Measurements from ENCODE around the gene KIAA1958.

KIAA1958 gene

DNA sequence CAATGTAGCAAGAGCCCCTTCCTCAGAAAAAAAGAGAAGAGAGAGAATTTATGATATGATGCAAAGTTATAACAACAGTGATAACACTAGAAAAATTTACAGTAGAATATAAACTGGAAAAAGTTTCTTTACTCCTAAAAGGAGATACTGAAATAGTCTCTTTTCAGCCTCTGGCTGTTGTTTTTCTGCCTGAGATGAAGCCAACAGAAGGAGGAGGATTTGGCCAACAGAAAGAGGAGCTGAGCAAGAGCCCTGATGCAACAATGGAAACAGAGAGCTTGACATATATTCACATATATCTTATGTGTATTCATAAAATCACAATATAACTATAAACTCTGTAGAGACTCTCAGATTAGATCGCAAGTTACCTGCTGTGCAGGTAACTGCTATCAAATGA is 122.2 kb downstream of the KIAA1958 start:
- DNase-seq = no peak

DNA sequence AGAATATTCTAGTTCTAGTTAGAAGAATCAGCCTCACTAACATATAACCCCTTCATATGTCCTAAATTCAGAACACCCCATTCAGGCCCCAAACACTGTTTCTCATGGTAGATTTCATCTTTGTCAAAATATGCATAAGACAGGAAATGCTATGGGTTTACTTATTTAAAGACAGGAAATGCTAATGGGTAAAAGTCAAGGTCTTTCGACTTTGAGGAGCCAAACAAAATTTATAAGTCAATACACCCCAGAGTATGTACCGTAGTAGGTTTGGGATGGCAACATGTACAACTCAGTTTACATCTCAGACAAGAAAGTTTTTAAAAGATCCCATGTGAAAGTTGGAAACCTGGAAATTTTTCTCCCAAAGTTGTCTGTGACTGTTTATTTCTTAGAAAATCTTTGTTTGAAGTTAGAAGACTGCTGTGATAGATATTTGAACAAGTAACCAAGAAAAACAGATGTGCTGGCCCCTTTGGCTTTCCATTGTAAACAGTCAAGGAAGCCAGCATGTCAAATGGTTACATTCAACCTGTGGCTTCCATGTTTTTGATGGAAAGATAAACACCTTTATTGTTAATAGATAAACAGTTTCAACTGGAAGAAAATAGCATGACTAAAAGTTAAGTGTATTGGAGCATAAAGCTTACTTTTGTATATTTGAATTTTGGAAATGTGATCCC is 129.1 kb downstream of the KIAA1958 start:
- DNase-seq = no peak

GRCh38 chr9:112617371-112617770 is 130.7 kb downstream of the KIAA1958 start:
- no peak for DNase-seq

- no peak for DNase-seq
These were observed 131.9 kb downstream of the KIAA1958 start for GRCh38 chr9:112618385-112619009.

DNA sequence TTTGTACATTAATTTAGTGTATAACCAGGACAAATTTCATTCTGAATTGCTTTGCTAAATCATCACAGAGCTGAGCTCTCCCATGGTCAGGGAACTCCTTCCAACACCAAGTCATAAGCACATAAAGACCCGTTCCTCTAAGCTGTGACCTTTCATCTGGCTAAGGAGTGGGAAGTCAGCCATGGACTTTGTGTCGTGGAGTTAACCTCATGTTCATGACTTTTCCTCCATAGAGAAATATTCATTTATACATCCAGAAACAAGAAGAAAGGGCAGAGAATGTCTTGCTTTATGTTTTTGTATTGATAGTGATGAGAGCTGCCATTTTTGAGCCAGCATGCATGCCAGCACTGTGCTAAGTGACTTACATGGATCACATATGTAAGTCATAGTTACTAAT is 133.8 kb downstream of the KIAA1958 start:
- no peak for DNase-seq

DNA sequence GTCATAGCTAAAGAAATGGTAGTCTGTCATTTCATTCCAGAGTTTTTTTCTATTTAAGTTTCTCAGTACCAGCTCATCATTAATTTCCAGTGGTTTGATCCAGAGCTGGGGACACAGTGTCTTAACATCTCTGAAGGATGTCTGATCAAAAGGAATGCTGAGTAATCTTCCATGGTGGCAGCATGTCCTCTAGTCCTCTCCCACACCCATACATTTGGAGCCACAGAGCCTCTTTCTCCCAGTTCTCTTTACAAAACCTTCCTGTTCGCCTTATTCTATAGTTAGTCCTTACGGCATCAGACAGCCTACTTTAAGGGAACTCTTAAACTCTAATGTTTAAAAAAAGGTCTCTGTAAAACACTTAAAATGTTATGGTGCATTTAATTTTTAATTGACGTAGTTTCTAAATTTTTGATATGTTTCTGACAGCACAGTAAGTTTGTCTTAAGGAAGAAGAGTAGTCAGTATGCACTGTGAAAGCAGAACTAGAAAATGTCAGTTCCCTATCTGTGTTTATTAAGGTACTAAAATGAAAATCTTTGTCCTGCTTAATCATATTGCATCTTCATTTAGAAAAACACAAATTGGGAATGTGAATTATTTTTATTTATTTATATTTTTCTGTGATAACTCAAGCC is 134.5 kb downstream of the KIAA1958 start:
- no peak for DNase-seq

- DNase-seq = no peak
These were observed 136.6 kb downstream of the KIAA1958 start for GRCh38 chr9:112623198-112623597.

DNA sequence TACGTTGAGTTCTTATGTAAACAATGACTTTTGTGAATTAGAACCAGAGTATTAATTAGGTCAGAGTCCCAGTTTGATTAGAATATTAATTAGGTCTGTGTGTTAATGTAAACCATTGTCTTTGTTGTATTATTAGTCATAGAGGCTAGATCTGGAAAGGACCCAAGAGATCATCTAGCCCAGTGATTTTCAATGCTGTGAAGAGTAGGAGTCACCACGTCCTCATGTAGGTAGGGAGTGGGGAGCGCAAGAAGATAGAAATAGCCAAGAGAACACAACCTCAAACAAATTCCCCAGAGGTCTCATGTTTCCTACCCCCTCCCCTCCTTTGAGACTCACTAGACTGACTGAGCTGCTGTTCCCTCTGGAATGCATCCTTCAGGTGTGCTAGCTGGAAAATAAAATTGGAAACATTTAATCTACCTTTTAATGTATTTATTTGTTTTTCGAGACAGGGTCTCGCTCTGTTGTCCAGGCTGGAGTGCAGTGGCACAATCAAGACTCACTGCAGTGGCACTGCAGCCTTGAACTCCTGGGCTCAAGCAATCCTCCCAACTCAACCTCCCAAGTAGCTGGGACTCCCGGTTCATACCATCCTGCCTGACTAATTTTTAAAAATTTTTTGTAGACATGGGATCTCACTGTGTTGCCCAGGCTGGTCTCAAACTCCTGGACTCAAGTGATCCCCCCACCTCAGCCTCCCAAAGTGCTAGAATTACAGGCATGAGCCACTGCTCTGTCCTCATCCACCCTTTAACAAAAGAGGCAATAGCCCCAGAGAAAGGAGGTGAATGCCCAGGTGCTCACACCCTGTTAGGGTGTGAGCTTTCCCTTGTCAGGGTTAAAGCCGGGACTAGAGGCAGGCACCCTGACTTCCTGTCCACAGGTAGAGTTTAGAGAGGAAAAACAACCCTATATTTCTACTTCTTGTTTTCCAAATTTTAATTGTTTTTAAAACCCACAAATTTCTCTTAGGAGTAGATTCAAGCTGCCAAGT is 138.4 kb downstream of the KIAA1958 start:
- no peak for DNase-seq

DNA sequence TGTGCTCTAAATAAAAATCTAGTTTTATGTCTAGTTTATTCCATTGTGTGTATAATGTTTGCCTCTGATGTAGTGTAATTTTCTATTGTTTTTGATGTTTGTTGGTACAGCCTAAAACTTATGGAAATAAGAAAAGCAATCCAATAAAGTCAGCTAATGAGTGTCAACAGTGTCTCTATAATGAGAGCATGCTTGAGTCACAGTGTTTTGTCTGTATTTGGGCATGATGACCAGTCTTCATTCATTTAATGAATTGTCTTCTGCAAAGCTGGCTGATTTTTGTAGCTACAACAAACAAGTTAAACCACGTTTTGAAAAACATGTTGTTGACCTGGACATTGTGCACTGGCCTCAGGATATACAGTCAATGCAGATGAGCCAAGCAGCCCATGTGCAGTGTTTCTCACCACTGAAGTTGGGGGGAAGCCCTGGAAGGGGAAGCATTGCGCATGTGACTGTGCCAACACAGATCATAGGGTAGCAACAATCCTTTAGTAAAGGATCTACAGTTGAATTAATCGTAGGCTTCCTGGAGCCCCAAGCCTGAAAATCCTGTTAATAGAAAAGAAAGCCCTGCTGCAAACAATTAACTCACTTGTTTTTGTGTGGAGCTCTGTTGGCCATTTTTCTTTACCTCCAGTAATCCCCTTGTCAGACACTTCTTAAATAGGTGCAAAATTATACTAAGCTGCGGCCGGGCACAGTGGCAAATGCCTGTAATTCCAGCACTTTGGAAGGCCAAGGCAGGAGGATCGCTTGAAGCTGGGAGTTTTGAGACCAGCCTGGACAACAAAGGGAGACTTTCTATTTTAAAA is 143.3 kb downstream of the KIAA1958 start:
- DNase-seq = no peak

DNA sequence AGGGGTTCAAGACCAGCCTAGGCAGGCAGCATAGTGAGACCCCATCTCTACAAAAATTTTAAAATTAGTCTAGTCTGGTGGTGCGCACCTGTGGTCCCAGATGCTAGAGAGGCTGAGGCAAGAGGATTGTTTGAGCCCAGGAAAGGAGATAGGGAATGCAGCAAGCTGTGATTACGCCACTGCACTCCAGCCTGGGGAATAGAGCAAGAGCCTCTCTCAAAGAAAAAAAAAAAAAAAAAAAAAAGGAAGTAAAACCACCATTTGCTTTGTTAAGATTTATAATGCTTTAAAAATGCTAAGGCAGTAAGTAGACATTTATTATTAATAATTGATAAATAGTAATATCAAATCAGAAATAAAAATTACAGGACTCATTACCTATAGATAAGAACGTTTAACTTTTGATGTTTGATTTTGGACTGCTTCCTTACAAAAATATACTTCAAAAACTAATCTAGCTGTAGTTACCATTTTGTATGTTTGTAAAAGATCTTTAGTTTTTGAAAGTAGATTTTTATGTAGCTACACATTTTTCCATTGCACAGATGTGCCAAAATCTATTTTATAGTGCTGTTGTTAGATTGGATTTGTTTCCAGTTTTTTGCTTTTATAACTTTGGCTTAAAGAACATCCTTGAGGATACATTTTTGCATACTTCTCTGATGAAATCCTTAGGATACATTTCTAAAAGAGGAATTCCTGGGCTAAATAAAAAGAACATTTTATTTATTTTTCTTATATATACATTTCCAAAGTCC is 144.9 kb downstream of the KIAA1958 start:
- no peak for DNase-seq

DNA sequence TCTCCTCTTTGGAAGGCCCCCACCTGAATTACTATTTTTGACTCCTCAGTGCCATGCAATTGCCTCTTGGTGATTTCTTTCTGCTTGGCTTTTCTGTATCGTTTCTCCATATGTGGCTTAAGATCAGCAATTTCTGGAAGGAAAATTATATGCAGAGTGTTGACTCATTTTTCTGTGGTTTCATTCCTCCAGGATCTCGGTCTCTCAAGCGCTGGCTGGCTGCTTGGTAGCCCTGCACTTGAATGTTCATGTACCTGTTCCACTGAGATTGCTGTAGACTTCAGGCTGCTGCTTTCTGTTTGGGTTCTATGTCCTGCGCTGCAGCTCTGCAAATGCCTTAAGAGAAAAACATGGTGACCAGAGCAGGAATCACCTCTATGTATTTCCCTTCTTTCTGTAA is 153.7 kb downstream of the KIAA1958 start:
- DNase-seq = no peak

DNA sequence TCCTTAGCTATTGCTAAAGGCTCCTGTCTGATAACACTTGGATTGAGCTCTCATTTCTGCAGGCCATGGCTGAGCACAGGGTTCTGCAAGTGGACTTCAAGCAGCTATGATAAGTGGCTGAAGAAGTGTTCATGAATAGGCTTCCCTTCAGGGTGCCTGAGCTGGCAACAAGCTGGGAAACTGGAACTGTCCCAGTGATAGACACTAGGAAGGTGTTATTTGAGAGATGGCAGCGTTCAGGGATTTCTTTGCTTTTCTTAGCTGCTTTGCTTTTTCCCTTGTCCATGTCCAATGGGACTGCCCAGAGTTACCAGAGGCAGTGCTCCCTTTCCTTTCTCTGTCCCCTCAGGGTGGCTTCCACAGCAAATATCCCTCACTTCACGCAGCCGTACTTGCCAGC is 155.5 kb downstream of the KIAA1958 start:
- DNase-seq = no peak

DNA sequence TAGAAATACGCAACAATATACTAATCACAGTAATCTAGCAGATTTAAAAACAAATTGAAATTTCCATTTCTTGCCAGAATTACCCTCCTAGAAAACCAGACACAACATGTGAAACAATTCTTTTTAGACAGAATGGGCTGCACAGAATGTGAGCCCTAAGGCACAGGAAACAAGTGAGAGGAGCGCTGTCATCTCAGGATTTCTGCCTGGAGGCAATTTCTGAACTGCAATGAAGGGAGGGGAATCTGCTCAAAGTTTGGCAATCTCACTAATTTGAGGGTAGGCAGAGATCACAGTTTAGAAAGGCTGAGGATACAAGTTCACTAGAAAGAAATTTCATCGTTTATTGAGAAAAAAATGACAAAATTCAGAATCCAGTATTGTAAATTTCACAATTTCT is 161.0 kb downstream of the KIAA1958 start:
- no peak for DNase-seq

GRCh38 chr9:112648624-112649023 is 162.0 kb downstream of the KIAA1958 start:
- no peak for DNase-seq

GRCh38 chr9:112654282-112654681 is 167.7 kb downstream of the KIAA1958 start:
- DNase-seq = no peak

DNA sequence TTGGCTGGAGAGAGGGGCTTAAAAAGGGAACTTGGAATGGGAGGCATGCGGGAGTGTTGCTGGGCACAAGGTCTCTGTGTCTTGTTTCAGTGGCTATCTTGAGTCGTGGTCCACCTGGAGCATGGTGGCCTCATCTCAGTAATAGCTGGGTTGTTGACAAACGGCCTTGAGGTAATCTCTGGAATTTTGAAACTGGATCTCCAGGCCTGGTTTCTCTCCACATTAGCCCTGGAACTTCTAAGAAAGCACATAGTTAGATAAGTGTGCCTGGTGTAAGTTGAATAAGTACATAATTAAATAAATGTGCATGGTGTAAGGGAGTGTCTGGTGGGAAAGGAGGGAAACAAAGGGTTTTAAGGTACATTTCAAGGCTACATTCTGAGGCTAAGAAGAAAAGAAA is 169.0 kb downstream of the KIAA1958 start:
- DNase-seq = no peak

DNA sequence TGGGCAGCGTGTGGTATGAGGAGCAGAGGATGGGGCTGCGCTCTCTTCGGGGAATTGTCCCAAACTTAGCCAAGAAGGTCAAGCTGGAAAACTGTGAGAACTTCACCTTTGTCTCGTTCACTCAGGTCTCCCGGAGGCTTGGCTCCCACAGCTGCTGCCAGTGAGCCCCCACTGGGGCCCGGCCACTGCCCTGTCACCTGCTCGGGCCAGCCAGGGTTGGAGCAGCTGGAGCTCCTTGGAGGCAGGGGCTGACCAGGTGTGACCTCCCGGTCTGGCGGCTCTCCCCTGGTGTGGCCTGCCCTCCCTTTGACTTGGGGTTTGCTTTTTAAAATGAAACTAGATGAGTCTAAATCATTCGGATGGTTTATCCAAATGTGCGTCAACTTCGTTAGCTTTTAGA is 173.3 kb downstream of the KIAA1958 start:
- no peak for DNase-seq

DNA sequence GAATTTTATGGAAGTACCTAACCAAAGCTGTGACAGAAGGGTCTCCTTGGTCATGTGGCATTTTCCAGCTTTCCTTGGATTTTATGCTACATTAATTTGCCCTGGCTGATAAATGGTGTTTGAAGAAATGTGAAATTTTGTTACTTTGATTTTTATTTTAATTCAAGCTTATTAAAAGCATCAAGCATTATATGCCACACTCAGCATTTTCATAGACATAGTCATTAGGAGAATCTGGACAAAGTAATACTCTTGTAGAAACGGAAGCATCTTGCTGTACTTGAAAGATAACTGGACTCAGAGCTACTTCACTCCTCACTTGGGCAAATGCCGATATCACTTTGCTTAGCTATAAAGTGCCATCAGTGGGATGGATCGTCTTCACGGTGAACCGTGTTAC is 177.1 kb downstream of the KIAA1958 start:
- no peak for DNase-seq

GRCh38 chr9:112664531-112664930 is 177.9 kb downstream of the KIAA1958 start:
- no peak for DNase-seq

DNA sequence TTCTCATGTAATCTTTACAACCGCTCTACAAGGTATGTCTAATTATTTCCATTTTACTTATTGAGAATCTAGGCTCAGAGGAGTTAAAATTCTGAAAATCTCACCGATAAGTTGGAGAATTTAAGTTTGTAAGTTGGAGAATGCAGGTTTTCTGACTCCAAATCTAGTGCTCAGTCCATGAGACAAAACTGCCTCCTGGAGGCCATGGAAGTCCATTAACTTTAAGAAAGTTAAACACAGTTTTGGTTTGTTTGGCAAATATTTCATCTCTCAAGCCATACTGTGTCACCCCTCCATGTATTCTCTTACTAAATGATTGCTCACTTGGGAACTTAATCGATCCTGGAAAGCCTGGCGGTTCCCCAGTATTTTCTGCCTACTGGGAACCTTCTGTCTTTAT is 178.7 kb downstream of the KIAA1958 start:
- DNase-seq = no peak

- no peak for DNase-seq
These were observed 182.7 kb downstream of the KIAA1958 start for GRCh38 chr9:112669326-112669725.

Data from NCI-H1048 (cell line).